Inflammatory macrophage treated with lipopolysaccharide for 4 hours (primary cell): Measurements from ENCODE around the gene ENTPD3.

Source experiments
- DNase-seq: peaks from one replicate; pipeline ENCODE4 v3.0.0-alpha.2; 2020

ENTPD3 gene, protein sequence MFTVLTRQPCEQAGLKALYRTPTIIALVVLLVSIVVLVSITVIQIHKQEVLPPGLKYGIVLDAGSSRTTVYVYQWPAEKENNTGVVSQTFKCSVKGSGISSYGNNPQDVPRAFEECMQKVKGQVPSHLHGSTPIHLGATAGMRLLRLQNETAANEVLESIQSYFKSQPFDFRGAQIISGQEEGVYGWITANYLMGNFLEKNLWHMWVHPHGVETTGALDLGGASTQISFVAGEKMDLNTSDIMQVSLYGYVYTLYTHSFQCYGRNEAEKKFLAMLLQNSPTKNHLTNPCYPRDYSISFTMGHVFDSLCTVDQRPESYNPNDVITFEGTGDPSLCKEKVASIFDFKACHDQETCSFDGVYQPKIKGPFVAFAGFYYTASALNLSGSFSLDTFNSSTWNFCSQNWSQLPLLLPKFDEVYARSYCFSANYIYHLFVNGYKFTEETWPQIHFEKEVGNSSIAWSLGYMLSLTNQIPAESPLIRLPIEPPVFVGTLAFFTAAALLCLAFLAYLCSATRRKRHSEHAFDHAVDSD

DNA sequence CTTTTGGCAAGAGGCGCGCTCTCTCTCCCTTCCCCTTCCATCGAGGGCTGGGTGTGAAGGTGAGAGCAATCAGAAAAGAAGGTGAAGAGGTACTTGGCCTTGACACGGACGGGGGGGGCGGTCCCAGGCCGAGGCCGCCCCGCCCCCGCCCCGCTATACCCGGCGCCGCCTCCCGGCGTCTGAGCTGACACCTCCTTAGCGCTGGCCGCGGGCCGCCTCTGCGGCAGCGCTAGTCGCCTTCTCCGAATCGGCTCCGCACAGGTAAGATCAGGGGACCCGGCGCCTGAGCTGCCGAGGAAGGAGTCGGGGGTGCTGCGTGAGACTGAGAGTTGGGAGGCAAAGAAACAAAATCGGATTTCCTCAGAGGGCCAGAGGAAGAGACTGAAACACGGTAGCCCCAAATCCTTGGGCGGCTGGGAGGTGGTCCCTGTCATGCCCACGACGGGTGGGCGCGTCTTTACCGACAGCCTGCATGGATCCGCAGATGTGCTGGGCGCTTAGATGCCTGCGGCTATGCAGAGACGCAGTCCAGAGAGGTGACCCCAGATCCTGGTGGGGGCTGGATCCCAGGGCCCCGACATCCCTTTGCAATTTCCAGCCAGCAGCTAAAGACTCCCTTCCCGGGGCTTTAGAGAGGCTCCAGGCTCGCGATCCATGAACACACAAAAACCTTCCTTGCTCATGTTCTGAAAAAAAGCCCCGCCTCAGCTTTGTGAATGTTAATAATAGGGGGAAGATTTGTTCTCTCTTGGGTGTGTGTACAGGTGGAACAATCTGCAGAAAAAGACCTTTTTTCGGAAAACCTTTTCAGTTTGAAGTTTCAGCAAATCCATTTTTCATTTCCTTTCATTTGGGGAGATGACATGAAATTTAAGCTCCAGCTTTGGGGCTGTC lies at the start of gene ENTPD3:
Gene ENTPD3, plus strand, starts transcription at position 184 of the 894 bp plus-strand sequence. CDS start 874 bp downstream, outside the sequence.
- DNase-seq = no peak

DNA sequence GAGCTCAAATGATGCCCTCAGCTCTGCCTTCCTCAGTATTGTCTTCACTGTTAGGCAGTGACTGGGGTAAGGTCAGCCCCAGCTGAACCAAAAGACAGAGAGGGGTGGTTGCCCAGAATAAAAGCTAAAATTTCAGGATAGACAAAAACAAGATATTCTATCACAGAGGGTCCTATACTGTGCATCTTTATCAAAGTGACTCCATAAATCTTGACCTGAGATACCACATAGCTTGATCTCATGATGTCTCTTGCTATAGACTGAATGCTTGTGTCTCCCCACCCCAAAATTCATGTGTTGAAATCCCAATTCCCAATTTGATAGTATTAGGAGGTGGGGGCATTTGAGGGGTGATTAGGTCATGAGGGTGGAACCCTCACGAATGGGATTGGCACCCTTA lies 47.1 kb upstream of the ENTPD3 start:
- DNase-seq = no peak

DNA sequence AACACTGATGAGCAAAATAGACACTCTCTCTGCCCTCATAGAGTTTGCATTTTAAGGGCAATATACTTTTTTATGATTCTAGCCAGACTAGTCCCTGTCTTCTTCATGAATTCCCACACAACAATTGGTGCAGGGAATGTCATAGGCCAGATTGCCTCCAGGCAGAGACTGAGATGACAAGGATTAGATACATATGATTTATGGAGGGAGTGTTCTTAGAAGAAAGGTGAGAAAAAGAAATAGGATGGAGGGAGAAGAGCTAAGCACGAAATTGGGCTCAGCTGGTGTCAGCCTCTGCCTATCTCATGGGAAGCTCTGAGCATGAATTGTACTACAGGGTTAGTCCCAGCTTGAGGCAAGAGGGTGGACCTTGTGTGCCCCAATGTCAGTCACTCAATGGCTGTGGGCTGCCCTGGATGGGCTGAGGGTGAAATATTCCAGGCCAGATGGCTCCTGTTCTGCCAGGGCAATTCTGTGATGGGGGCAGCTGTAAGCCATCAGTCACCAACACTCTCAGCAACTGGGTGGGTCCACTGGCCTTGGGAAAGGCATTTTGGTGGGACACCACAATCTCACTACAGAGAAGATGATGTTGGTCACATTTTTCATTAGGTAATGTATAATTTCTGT lies 46.3 kb upstream of the ENTPD3 start:
- no peak for DNase-seq

DNA sequence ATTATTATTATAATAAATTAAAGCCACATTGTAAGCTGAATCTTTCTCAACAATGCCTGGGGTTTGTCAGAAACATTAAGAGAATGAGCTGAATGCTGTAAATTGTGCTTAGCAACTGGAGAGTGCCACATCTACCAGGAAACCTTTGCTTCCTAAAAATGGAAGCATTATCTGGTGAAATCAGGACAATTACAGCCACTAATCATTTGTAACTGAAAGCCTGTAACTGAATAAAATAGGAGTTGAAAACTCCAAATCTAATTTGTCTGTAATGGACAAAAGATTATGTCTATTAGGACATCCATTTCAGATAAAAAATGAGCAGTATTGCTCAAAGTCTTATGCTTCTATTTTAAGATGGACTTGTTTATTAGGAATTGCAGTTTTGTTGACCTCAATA lies 45.3 kb upstream of the ENTPD3 start:
- DNase-seq = no peak

DNA sequence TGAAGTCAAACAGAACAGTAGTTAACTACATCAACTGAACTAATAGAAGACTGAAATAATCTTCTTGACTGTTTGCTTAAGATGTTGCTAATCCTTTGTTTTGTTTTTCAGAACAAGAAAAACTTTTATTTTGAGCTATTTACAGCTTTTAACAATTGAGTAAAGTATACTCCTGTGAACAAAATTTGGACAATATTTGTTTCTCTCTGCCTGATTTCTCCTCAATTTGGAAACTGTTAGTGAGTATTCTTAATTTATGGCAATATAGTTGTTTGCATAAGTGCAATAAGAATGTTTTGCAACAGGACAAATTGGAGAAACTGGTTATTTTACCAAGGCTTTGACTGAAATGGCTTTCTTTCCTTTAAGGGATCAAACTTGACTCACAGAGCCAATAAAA lies 36.5 kb upstream of the ENTPD3 start:
- DNase-seq = no peak

DNA sequence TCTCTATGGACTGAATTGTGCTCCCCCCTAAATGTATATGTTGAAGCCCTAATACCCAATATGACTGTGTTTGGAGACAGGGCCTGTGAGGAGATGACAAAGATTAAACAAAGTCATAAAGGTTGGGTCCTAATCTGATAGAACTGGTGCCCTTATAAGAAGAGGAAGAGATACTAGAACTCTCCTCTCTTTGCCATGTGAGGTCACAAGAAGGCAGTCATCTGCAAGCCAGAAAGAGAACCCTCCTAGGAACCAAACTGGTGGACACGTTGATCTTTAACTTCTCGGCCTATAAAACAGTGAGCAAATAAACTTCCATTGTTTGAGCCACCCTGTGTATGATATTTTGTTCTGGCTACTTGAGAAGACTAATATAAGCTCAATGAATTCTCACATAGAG lies 31.6 kb upstream of the ENTPD3 start:
- DNase-seq = no peak

DNA sequence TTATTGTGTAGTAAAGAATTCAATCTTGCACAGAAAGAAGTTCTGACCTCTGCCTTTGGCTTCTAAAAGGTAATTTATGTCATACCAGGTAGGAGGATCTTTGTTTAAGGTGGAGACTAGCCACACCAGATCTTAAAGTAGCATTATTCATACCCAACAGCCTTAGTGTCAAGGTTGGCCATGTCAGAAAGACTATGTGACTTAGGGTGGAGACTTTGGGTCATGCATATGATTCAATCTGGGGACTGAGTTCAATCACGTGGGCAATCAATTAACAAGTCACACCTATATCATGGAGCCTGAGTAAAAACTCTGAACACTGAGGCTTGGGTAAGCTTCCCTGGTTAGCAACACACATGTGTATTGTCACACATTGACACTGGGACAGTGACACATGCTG lies 28.5 kb upstream of the ENTPD3 start:
- DNase-seq = no peak

DNA sequence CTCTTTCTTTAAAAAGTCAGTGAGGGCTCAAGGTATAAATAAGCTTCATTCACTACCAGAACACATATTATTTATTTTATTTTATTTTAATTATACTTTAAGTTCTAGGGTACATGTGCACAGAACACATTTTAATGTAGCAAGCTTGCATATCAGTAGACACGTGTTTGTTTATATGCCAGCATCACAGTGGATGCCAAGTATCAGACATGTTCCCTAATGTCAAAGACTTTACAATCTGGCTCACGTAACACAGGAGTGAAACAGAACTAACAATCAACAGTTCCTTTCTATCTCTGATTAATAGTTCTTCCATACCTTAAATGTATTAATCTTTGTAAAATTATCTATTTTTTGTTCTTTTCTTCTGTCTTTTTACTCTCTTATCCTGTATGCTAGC lies 23.3 kb upstream of the ENTPD3 start:
- no peak for DNase-seq

DNA sequence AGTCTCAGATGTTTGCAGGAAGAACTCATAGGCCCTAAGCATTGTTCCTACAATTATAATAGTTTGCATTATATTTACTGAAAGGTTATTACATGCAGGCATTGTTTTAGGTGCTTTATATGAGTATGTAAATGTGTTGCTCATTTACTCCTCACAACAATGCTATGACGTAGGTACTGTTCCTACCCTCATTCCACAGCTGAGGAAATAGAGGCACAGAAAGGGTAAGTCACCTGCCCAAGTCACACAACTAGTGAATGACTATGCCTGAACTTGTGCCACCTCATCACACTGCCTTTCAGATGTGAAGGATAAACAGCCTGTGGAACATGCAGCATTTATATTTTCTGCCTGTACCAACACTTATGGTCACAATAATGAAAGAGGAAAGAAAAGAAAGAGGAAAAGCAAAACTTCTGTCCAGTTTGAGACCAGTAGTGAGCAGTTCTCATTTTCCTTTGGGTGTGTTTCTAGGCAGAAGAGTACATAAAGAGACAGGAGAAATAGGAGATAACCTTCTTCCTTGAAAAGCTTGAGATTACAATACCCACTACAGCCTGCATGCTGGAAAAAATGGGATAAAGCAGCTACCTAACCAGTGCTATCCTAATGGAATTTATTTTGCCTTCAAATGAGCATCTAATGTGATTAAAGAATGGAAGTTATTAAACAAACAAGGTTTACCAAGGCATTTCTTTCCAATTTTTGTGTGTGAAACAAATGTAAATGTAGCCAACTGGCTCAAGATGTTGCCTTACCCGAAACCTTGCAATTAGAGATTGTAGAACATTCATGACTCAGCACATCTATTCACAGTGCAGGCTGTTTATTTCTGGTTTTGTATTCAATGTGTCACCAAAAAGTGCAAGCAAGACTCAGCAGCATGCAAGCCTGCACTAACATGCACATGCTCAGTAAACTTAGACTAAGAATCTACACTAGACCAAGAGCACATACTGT lies 20.5 kb upstream of the ENTPD3 start:
- DNase-seq = no peak

DNA sequence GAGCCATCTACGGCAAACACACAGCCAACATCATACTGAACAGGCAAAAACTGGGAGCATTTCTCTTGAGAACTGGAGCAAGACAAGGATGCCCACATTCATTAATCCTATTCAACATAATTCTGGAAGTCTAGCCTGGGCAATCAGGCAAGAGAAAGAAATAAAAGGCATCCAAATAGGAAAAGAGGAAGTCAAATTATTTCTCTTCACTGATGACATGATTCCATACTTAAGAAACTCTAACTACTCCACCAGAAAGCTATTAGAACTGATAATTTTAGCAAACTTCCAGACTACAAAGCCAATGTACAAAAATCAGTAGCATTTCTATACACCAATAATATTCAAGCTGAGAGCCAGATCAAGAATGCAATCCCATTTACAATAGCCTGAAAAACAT lies 17.3 kb upstream of the ENTPD3 start:
- no peak for DNase-seq

DNA sequence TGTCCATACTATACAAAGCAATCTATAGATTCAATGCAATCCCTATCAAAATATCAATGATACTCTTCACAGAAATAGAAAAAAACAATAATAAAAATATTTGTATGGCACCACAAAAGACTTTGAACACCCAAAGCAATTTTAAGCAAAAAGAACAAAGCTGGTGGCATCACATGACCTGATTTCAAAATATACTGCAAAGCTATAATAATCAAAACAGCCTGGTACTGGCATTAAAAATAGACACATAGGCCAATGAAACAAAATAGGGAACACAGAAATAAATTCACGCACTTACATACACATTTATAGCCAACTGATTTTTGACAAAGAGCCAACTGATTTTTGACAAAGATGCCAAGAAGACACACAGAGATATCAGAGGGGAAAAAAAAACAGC lies 9.2 kb upstream of the ENTPD3 start:
- no peak for DNase-seq

DNA sequence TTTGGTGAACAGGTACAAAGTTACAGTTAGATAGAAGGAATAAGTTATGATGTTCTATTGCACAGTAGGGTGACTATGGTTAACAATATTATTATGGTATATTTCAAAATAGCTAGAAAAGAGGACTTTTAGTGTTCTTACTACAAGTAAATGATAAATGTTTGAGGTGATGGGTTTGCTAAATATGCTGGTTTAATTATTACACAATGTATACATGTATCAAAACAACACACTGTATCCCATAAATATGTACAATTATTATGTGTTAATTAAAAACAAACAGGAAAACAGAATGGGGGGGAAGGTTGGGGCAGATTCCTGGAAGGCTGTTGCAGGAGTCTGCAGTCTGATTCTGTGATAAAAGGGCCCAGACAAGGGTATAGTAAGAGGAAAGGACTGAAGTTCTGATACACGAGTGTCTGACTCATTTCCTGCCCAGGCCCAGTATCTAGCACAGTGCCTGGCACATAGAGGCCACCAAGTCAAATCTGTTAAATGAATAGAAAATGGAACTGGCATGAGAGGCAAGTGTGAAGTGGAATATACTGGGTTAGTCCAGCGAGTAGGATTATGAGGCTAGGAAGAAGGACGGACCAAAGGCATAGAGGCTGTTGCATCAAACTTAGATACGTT lies 7.2 kb upstream of the ENTPD3 start:
- DNase-seq = no peak

DNA sequence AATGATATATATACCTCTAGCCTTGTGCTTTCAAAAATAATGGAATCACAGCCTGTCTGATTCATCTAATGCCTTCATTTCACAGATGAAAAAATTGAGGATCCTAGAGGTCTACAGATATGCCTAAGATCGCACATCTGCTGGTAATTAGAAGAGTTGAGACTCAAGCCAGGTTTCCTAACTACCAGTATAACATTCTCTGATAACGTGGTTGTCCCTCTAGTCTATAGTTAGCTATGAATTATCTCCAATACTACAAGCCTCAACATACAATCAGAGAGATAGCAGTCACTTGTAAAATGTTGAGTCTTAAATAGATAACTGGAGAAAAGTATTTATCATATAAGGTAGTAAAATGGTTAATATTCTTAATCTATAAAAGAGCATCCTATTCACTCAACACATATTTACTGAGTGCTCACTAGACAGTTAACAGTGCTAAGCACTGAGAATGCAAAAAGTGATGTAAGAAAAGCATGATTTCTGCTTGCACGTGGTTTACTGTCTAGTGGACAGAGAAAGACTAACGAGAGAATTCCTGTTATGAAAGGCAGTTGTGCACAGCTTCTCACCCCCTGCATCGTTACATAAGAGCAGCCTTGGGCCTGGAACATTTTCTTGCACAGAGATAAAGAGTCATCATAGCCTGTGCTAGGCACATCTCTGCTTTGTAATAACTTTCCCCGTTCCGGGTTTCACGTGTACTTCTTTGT lies 4.9 kb upstream of the ENTPD3 start:
- DNase-seq = no peak

DNA sequence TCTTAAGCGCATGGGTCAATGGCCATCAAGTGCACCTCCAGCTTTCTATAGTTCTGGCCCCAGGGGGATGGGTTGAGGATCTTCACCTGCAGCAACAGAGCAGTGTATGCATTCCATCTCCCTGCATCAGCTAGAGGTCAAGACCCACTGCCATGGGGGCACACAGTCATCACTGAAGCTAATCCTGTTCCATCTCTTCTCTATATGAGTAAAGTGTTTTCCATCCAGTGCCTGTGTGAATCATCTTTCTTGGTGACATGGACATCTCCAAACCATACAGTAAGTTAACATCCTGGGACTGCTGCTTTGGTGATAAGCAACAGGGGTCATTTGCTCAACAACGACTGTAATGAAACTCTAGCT lies 4.4 kb upstream of the ENTPD3 start:
- DNase-seq = no peak

DNA sequence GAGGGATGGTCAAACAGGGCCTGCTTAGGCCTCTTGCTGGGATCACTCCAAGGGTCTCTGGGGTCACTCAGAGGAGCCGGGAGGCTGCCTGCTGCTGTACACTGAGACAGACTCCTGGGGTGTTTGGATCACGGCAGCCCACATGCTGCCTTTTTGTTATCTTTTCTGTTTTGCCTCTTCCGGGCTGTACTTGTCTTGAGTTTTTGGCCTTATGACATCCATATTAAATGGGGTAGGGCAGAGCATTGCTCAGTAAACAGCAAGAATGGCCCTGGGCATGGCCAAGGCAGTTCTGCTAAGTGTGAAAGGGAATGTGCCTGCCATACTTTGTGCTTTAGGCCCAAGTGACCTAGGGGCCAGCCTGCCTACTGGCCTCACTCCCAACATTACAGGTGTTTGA lies 771 bp upstream of the ENTPD3 start:
- no peak for DNase-seq

DNA sequence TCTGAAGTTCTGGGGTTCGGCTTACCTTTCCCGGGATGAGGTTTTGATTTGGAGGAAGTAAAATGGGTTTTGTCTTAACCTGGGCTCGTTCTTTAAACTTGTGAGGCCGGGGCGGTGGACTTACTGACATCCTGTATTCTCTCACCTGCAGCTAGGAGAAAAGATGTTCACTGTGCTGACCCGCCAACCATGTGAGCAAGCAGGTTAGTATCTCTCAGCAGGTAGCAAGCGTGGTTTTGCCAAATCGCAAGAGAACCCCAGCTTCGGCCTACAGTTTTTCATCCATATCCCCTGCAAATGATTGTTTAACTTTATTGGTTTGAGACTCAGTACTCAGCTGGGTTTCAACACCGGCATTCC lies 891 bp downstream of the ENTPD3 start:
- DNase-seq = no peak

DNA sequence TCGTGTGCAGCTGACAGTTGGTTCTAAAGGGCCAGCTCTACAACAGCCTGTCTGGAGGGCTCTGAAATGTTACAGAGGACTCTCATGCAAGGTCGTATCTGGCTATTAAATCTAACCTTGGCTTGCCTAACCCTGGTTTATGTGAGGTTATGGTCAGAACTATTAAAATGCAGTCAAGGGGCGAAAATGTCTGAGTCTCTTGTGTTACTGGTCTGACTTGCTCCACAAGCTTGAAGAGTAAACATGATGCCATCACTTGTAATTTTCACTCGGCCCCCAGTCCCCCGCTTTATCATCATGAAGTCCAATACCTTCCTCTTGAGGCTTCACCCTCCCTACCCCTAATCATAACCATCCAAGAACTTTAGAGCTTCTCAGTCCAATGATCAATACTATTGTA lies 9.4 kb downstream of the ENTPD3 start:
- DNase-seq = no peak

DNA sequence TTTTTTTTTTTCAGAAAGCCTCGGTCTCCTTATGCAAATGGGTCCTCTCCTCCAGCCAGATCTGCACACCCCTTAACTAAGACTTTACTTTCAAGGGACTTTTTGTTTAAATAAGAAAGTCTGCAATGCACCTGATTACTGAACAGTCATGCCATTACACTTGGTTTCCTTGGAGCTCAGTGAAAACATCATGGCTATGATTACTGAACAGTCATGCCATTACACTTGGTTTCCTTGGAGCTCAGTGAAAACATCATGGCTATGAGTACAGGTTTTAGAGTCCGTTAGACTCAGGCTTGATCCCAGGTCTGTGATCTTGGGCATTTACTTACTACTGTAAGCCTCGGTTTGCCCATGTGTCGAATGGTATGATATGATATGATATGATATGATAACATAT lies 10.1 kb downstream of the ENTPD3 start:
- DNase-seq = no peak

DNA sequence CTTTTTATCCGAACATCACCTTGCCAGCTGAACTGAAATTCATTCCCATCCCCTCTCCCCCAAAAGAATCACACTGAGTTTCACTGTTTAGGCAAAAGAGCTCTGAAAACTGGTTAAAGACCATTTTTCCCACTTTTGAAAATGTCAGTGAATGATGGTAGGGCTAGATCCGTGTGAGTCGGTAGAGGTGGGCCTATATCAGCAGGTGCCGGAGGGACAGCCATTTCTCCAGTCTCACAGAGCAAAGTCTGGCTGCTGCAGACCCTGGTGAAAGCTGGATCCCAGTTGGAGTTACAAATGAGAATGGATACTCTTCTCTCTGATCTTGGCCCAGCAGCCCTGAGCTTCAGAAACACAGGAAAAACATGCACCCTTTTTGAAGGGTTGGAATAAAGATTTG lies 10.9 kb downstream of the ENTPD3 start:
- no peak for DNase-seq

DNA sequence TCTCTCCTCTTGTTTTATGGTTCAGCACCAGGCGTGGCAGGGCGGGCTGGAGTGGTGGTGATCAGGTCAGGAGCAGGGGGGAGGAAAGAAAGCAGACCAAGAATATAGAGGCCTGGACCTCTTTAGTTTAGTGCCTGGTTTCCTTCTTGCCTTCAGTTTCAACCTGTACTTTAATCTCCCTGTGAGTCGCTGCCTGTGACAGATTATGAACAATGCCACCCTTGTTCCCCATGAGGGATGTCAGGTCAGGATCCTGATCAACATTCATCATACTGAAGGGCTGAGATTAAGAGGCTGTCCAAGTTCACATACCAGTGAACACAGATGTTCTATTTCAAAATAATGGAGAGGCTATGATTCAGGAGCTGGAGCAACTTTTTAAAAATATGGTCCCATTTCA lies 11.4 kb downstream of the ENTPD3 start:
- DNase-seq = no peak

DNA sequence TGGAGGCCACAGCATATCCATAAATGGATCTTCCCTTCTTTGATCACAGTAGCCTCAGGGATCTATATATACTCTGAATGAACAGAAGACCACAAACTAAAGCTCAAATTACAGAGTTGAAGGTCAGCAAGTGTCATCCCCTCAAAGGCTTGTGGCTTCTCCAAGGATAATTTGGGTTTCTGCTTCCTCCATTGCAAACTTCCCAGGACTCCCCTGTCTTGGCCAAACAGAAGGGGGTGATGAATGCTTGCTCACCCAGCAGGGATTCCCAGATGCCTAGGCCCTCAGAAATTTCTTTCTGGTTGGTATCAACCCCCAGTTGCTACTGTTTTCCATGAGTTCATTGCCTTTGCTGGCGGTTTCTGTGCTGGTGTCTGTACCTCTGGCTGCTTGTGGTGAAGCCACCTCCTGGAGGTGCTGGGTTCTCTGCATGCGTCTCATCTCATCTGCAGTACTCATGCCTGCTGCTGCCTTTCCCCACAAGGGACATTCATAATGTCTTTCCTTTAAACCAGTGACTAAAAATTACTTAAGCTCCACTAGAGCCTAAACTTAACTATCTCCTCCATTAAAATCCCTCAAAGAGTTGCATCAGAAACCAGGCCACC lies 17.7 kb downstream of the ENTPD3 start:
- DNase-seq = no peak
